H9 (cell line): ENCODE data around the gene ULK4. TPM values are rescaled to one million over a fixed set of nuclear protein-coding genes. Genes with fewer than 3 reads are reported as not detected.

Source experiments
- DNase-seq: peaks from one replicate; pipeline ENCODE4 v3.0.0-alpha.2; 2017
- H2AFZ ChIP-seq: one replicate; pipeline ENCODE4 v1.6.1; 2013; ENCODE audit warnings: mild to moderate bottlenecking, low read length, control low read depth, moderate library complexity
- H2AK5ac ChIP-seq: 2 replicates; pipeline ENCODE4 v1.6.1; 2013; ENCODE audit warnings: low read length, control low read depth, mixed read lengths; ENCODE audit not compliant: insufficient read length
- H2BK120ac ChIP-seq: one replicate; pipeline ENCODE4 v1.6.1; 2013; ENCODE audit warnings: low read depth, mild to moderate bottlenecking, low read length, control low read depth, inconsistent platforms; ENCODE audit not compliant: poor library complexity, severe bottlenecking
- H2BK12ac ChIP-seq: 2 replicates; pipeline ENCODE4 v1.6.1; 2013; ENCODE audit warnings: low read length, control low read depth, mixed read lengths, low read depth; ENCODE audit not compliant: insufficient read length
- H2BK15ac ChIP-seq: 2 replicates; pipeline ENCODE4 v1.6.1; 2013; ENCODE audit warnings: low read depth, low read length, control low read depth
- H2BK20ac ChIP-seq: one replicate; pipeline ENCODE4 v1.6.1; 2013; ENCODE audit warnings: low read depth, mild to moderate bottlenecking, low read length, control low read depth, inconsistent platforms; ENCODE audit not compliant: poor library complexity, severe bottlenecking
- H2BK5ac ChIP-seq: 2 replicates; pipeline ENCODE4 v1.6.1; 2013; ENCODE audit warnings: low read length, control low read depth, mixed read lengths; ENCODE audit not compliant: insufficient read length
- H3K14ac ChIP-seq: 2 replicates; pipeline ENCODE4 v1.6.1; 2013; ENCODE audit warnings: low read length, control low read depth; ENCODE audit not compliant: insufficient read depth
- H3K18ac ChIP-seq: 2 replicates; pipeline ENCODE4 v1.6.1; 2013; ENCODE audit warnings: low read depth, mild to moderate bottlenecking, mixed read lengths, low read length, control low read depth; ENCODE audit not compliant: insufficient read length
- H3K23ac ChIP-seq: 2 replicates; pipeline ENCODE4 v1.6.1; 2013; ENCODE audit warnings: low read length, control low read depth, mixed read lengths, low read depth; ENCODE audit not compliant: insufficient read length
- H3K23me2 ChIP-seq: 2 replicates; pipeline ENCODE4 v1.6.1; 2013; ENCODE audit warnings: low read depth, mild to moderate bottlenecking, mixed read lengths, low read length, control low read depth; ENCODE audit not compliant: insufficient read length, poor library complexity, severe bottlenecking
- H3K27ac ChIP-seq: 2 replicates; pipeline ENCODE4 v1.5.1; 2013; ENCODE audit warnings: low read length, control low read depth, mixed read lengths, low read depth; ENCODE audit not compliant: insufficient read length
- H3K27me3 ChIP-seq: 2 replicates; pipeline ENCODE4 v1.6.1; 2013; ENCODE audit warnings: low read length, control low read depth, inconsistent platforms; ENCODE audit not compliant: insufficient read depth
- H3K4ac ChIP-seq: 2 replicates; pipeline ENCODE4 v1.6.1; 2013; ENCODE audit warnings: low read depth, mild to moderate bottlenecking, control low read depth, inconsistent platforms, low read length, moderate library complexity
- H3K4me1 ChIP-seq: 2 replicates; pipeline ENCODE4 v1.6.1; 2013; ENCODE audit warnings: low read length, control low read depth, inconsistent platforms; ENCODE audit not compliant: insufficient read depth
- H3K4me2 ChIP-seq: 2 replicates; pipeline ENCODE4 v1.6.1; 2013; ENCODE audit warnings: low read length, control low read depth, mixed read lengths; ENCODE audit not compliant: insufficient read length, insufficient read depth
- H3K56ac ChIP-seq: 2 replicates; pipeline ENCODE4 v1.6.1; 2013; ENCODE audit warnings: low read depth, mild to moderate bottlenecking, mixed read lengths, low read length, control low read depth; ENCODE audit not compliant: insufficient read length
- H3K79me1 ChIP-seq: 2 replicates; pipeline ENCODE4 v1.6.1; 2013; ENCODE audit warnings: low read depth, mild to moderate bottlenecking, moderate library complexity, low read length, control low read depth, inconsistent platforms; ENCODE audit not compliant: insufficient read depth, poor library complexity, severe bottlenecking
- H3K79me2 ChIP-seq: 2 replicates; pipeline ENCODE4 v1.6.1; 2013; ENCODE audit warnings: low read length, control low read depth, inconsistent platforms; ENCODE audit not compliant: insufficient read depth
- H3K9ac ChIP-seq: 2 replicates; pipeline ENCODE4 v1.6.1; 2013; ENCODE audit warnings: low read length, control low read depth, mixed read lengths; ENCODE audit not compliant: insufficient read length; ENCODE audit errors: extremely low read depth
- H3K9me3 ChIP-seq: one replicate; pipeline ENCODE4 v1.6.1; 2013; ENCODE audit warnings: low read depth, low read length, inconsistent platforms; ENCODE audit not compliant: control insufficient read depth
- H3T11ph ChIP-seq: one replicate; pipeline ENCODE4 v1.6.1; 2013; ENCODE audit warnings: mild to moderate bottlenecking, low read length, control low read depth, inconsistent platforms
- H4K20me1 ChIP-seq: one replicate; pipeline ENCODE4 v1.6.1; 2013; ENCODE audit not compliant: control insufficient read depth, insufficient read length, insufficient read depth
- H4K5ac ChIP-seq: 2 replicates; pipeline ENCODE4 v1.6.1; 2013; ENCODE audit warnings: low read depth, mild to moderate bottlenecking, mixed read lengths, low read length, control low read depth; ENCODE audit not compliant: insufficient read length
- H4K8ac ChIP-seq: replicated peaks from 2 replicates; pipeline ENCODE4 v1.6.1; 2013; ENCODE audit warnings: low read length, control low read depth, mixed read lengths, low read depth; ENCODE audit not compliant: insufficient read length
- H4K91ac ChIP-seq: 2 replicates; pipeline ENCODE4 v1.6.1; 2013; ENCODE audit warnings: low read depth, mild to moderate bottlenecking, moderate library complexity, mixed read lengths, low read length, control low read depth; ENCODE audit not compliant: insufficient read length
- H3K27ac Mint-ChIP-seq, 3 experiments: 2 replicates in 2 of 3; 3 replicates in 1 of 3; pipeline ENCODE4 v1.8.0; 2020 to 2021; ENCODE audit warnings: mixed read lengths in 3 of 3, mild to moderate bottlenecking in 1 of 3, moderate library complexity in 1 of 3
- H3K27me3 Mint-ChIP-seq: 2 replicates; pipeline ENCODE4 v1.8.0; 2021; ENCODE audit warnings: low read depth, mild to moderate bottlenecking, moderate library complexity, mixed read lengths
- H3K36me3 Mint-ChIP-seq, 3 experiments: 2 replicates in 2 of 3; 3 replicates in 1 of 3; pipeline ENCODE4 v1.8.0; 2020 to 2021; ENCODE audit warnings: low read depth in 3 of 3, mixed read lengths in 3 of 3; ENCODE audit not compliant: insufficient read depth in 1 of 3
- H3K4me1 Mint-ChIP-seq, 2 experiments: 2 replicates each; pipeline ENCODE4 v1.8.0; 2020; ENCODE audit warnings: mixed read lengths in 2 of 2
- H3K4me3 Mint-ChIP-seq, 2 experiments: 2 replicates in 1 of 2; 3 replicates in 1 of 2; pipeline ENCODE4 v1.8.0; 2020 to 2021; ENCODE audit warnings: mild to moderate bottlenecking in 2 of 2, mixed read lengths in 2 of 2, moderate library complexity in 1 of 2
- H3K9me3 Mint-ChIP-seq, 2 experiments: 2 replicates in 1 of 2; 3 replicates in 1 of 2; pipeline ENCODE4 v1.8.0; 2020; ENCODE audit warnings: mild to moderate bottlenecking in 2 of 2, mixed read lengths in 2 of 2, moderate library complexity in 1 of 2
- CTCF ChIP-seq: fragments of 200-600 bp; sonication (generic); conservative IDR thresholded peaks from 3 replicates; pipeline ENCODE4 v1.8.0; 2021; ENCODE audit warnings: antibody characterized with exemption, mild to moderate bottlenecking
- WGBS: extraction: QIAGEN DNeasy Blood & Tissue Kit; methylation state at CpG from one replicate; pipeline ENCODE4 v1.1.7; 2013; ENCODE audit warnings: missing lambda C conversion rate, low lambda C conversion rate, mixed read lengths; ENCODE audit not compliant: insufficient read length; ENCODE audit errors: extremely low coverage; 5-methylcytosine and 5-hydroxymethylcytosine counted together
- total RNA-seq: library from RNA; stranded (reverse); gene quantifications from 2 replicates; pipeline ENCODE4 v1.2.1, GENCODE V29; 2021

The ULK4 gene
- total RNA-seq, 1 experiment from 2014 or later, result 12.9 TPM

DNA sequence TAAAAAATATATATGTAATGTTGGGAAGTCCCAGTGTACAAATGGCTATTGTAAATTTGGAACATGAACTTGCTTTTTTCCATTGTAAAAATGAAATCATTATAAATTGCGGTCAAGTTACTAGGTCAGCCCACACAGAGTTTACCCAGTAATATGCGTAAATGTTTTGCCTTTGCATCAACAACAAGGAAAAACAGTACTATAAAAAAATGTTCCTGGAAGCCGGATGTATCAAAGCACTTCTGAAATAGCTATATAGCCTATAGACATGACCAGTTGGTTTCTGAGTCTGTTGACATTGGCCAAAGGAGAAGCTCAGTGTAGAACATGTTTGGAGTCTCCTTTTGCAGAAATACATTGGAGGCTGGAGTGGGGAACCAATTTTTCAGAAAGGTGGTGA, 739.4 kb downstream of the ULK4 start:
- Histone ChIP-seq H3K4ac (no peak overlapping the region), H4K8ac (no peak overlapping the region), H3K4me1 (no peaks in the 10 kb centered on the region; the same call in 1 of the 2 replicates), H2AK5ac (no peak overlapping the region), H3K23me2 (no peaks in the 10 kb centered on the region), H2BK5ac (no peak overlapping the region), H2BK15ac (no peak overlapping the region), H3K27ac (no peak overlapping the region), H3K4me2 (no peak overlapping the region), H2BK20ac (no peak overlapping the region), H3K14ac (no peak overlapping the region), H3K18ac (no peak overlapping the region), H2BK12ac (no peak overlapping the region), H3K9ac (no peak overlapping the region), H3K23ac (no peak overlapping the region), H3K27me3 (no peaks in the 10 kb centered on the region), H3K56ac (no peak overlapping the region), H3K79me1 (peaks cover 8% of the 10 kb centered on the region), H3K9me3 (no peaks in the 10 kb centered on the region), H2BK120ac (no peak overlapping the region), H3K79me2 (peaks cover 28% of the 10 kb centered on the region; the same call in 1 of the 2 replicates), H3T11ph (no peak overlapping the region), H2AFZ (no peak overlapping the region), H4K5ac (no peak overlapping the region), H4K20me1 (no peaks in the 10 kb centered on the region), H4K91ac (no peak overlapping the region)
- H3K36me3 Mint-ChIP-seq, result peaks cover 24 to 38% (median 36%) of the 10 kb centered on the region in 3 experiments
- WGBS, result no CpG with 5 or more reads among the region's 3 CpGs
- DNase-seq, result no peak
- no peak overlapping the region for H3K4me3 Mint-ChIP-seq
- peaks cover 27% of the 10 kb centered on the region in 2 experiments for H3K4me1 Mint-ChIP-seq
- H3K9me3 Mint-ChIP-seq, result no peaks in the 10 kb centered on the region
- H3K27ac Mint-ChIP-seq, result peak overlapping the region in 1 of 3 experiments; percentile 78; a peak in 2 of 7 replicates
- H3K27me3 Mint-ChIP-seq, result no peaks in the 10 kb centered on the region
- no peak for TF ChIP-seq CTCF
